NCI-H187 treated with DMSO at 0.1 percent for 48 hours (cell line): ENCODE results near the gene TGFB2.

ENCODE experiments used
- DNase-seq: peaks from one replicate; lab custom pipeline; 2025; lab: John Stamatoyannopoulos, UW

The TGFB2 gene

DNA sequence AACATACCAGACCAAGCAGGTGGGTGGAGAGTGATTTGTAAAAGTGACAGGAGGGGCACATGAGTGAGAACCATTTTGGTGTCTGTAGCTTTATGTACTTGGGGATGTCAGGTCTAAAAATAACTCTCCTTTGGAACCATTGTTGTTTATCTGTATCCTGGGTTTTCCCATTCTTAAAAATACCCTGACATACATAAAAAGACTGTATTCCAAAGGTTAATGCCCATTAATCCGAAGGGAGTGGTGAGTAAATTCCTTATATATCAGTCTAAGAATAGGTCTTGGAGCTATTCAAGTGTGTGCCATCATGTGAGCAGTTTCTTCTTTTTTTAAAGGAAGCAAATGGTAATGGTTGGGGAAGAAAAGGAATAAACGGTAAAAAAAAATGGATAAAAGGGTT is 117.5 kb downstream of the TGFB2 start:
- DNase-seq = no peak

DNA sequence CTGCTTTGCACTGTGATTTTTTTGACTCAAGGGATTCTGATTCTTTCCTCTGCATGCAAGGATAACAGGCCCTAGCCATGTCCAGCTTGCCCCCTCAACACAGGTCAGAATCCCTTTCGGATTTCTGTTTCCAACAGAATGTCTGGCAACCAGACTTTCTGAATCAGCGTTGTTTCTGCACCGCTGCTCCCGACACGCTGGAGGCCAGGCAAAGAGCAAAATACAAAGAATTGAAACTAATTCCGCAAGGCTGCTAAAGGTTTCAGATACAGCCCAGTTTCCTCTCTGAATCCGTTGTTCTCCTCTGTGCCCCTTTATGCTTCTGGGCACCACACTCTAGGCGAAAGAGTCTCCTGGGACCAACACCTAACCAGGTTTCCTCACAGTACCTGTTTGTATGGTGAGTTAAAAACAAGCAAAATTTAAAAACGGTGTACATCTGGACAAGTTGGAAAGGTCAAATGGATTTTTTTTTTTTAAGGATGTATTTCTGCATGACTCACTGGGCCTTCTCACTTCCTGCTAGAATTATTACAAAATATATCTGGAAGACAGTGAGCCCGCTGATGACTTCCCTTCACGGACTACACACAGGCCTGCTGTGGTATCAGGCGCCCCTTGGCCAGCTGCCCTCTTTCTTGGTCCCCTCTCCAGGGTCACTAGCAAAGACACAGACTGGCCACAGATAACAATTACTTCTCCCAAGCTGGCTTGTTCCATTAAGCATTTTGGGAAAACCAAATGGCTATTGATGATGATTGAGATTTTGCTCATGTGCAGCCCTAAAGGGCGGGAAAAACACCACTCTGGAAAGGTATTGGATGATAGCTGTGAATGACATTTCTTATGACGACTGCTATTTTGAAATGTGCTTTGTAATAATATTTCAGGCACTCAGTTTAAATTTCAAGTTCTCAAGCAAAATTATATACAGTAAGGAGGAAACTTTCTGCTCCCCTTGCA is 118.3 kb downstream of the TGFB2 start:
- no peak for DNase-seq

DNA sequence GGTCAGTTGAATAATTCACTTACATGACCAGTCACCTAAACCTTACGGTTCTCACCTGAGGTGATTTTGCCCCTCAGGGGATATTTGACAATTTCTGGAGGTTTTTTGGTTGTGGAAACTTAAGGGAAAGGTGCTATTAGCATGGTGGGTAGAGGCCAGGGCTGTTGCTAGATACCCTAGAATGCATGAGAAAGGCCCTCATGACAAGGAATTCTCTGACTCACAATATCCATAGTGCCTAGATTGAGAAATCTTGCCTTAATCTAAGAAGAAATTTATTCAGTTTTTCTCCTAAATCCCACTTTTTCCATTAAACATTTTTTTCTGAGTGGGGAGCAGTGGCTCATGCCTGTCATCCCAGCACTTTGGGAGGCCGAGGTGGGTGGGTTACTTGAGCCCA is 119.7 kb downstream of the TGFB2 start:
- no peak for DNase-seq

DNA sequence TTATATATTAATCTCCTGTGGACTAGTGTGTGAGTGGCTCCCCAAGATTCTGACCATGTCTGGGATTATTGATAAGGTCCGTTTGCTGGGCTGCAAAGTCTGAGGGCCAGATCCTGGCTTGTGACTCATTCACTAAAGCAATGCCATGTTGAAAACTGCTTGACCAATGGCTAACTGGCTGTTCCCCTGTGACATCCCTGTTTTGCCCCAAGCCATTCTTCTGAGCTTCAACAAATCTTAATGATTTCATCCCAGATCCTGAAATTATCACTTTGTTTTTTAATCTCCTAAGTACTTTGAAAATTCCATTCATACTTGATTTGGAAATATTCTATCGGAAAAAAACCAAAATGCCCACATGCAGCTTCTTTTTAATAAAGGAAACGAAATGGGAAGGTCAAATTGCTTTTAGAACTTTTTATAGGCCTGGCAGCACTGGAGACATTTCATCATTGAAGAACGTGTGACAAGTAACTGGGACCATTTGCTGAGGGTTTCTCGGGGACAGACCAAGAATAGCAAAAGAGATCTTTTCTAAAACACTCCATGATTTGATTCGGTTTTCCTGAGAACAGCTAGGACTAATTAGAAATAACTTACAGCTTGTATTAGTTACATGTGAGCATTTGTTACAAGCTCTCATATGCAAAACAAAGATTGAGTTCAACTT is 121.3 kb downstream of the TGFB2 start:
- DNase-seq = no peak

DNA sequence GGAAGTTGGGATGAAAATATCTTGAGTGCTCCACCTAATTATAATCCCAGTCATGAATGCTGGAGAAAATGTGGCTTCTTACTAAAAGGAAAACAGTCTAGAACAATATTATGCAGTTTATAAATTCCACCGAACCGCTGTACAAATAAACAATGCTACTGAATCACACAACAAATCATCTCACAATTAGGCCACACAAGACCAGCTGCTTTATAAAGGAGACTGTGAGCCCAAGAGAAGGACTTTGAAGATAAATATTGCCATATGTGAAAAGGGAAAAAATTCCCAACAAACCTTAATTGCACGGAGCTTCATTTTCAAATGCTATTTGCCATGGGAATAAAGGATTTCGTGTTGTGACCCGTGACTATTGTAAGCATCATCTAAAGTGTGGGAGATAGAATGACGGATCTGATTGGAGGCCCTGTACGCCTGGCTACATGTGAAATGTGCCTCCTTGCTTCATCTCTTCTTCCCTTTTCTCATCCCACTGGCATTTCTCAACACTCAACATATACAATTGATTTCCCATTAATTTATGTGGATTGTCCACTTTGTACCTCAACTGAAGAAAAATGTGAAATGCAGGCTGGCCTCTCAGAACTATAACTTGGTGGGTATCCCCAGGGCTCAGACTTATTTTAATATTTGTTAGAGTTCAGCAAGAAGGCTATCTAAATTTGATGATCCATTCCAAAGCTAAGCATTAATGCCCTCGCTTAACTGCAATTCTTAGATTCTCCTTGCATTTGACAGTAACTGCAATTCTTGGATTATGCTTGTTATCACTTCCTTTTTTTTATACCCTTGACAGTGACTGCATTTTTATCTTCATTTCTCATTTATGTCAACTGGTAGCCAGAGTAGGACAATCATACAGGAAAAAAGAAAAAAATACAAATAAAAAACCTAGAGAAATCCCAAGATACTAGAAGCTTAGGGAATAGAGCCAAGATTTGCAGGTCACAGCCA is 122.3 kb downstream of the TGFB2 start:
- no peak for DNase-seq

DNA sequence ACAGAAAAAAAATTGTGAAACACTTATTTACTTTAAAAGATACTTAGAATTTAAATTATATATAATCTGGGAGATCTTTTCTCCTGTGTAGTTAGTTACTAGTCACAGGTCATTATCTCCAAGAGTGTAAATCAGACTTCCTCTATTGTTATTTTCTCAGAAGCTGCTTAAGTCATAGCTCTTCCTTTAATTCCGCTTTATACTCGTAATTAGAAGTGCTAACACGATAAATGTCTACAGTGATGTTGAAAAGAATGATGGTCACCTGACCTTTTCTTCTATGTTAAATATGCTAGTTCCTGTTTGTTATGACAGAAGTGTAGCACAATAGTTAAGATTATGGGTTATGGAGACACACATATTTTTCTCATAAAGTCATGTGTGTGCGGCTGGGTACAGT is 123.6 kb downstream of the TGFB2 start:
- DNase-seq = no peak

DNA sequence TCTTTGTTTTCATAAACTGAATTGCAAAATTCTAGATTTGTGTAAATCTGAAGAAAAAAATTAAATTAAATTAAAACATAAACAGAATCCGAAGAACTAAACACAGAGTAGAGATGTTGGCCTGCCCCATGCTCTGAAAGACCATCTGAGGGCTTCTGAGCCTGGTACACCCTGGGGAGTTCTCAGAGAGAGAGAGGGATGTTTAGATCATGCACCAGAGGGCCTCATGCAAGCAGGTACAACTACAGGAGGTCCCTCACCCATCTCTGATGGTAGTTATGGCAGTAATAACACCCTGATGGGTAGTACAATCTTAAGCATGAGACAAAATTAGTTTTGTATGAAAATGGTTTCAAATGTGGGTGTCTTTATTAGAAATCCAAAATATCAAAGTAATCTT is 127.7 kb downstream of the TGFB2 start:
- no peak for DNase-seq

DNA sequence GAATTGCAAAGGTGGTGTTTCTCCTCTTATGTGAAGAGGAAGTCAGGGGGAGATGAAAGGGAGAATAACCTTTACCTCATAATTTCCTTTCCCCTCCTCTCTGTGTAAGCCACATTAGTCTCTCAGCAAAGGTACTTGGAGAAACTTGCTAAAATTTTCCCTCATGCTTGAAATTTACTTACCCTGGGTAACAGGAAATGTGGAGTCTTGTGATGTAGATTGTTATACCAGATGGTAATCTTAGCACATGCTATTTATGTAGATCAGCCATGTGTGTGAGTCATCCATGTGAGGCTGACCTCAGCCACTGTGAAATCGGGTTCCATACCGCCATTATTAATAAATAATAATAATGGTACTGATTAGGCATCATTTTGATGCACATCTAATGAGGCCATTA is 128.4 kb downstream of the TGFB2 start:
- DNase-seq = no peak

DNA sequence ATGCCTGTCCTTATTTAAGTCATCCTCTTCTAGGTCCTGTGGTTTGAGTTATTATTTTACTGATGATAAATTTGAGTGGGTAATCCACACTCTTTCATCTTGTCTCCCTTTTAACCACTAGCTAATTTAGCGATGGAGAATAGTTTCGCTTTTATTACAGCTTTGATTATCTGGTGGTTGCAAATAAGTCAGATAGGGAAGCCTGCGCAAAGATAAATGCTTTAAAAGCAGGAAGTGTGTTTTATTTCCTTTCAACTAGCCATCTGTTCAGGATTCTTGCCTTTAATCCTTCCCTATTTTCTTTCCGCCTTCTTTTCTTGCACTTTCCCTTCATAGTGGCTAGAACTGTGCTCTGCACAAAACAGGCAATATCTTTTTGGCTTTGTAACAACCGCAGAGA is 129.0 kb downstream of the TGFB2 start:
- no peak for DNase-seq

DNA sequence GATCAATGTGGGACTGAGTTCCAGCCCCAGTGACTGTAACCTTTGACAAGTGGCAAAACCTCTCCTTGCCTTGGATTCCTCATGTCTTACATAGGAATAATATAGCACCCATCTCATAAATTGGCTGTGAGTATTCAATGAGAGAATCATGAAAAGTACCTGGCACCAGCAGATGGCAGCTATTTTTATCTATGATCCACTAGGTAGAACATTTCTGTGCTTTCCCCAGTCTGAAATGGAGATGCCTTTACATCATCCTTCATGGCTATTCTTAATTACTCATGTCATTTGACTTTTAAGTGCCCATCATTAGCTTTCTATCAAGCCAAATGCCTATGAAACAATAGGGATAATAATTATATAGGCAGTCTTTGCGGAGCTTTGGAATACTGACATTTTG is 130.1 kb downstream of the TGFB2 start:
- no peak for DNase-seq

DNA sequence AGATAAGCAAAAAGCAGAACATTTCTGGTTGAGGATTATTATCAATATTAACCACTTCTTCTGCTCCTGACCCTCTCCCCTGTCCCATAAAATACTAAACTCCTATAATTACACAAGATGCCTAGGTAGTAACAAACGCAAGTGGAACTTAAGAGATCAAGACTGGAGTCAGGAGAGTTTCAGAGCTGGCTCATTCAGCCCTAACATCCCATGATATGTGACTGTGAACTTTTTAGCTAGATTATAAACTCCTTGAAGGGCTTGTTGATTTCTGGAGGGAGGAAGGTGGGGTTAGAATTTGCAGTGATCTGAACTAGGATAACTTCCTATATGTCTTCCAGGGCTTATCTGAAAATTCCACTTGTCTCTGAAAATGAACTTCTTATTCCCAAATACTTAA is 130.6 kb downstream of the TGFB2 start:
- DNase-seq = no peak

DNA sequence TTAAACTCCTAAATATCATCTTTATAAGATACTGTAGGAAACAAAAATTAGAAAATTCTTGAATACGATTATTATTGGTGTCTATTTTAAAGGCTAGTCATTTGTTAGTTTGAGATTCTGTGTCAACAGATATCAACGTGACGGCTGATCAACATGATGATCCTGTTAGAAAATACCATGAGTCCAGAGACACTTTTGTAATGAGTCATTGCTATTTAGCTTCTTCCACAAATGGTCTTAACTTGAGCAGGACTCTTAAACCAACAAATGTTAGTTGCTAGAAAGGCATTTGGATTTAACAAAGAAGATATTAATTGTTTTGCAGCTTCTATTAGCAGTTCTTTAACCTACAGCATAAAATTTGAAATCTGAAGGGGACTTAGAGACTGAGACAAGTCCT is 131.2 kb downstream of the TGFB2 start:
- DNase-seq = no peak

DNA sequence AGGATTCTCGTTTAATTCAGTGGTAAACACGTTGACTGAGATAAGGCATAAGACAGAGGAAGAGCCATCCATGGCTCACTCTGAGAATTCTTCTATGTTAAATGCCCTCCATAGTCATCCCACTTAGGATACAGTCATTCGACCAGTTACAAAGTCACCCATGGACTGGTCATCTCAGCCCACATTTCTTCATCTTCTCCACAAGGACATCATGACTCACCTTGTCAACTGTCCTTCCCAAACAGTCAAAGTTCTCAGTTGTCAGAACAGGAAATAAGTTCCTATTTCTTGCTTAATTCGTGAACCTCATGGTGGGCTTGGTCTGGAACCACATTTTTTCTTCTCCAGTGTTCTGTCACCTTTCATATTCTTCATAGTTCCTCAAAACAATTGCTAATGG is 133.2 kb downstream of the TGFB2 start:
- DNase-seq = no peak

DNA sequence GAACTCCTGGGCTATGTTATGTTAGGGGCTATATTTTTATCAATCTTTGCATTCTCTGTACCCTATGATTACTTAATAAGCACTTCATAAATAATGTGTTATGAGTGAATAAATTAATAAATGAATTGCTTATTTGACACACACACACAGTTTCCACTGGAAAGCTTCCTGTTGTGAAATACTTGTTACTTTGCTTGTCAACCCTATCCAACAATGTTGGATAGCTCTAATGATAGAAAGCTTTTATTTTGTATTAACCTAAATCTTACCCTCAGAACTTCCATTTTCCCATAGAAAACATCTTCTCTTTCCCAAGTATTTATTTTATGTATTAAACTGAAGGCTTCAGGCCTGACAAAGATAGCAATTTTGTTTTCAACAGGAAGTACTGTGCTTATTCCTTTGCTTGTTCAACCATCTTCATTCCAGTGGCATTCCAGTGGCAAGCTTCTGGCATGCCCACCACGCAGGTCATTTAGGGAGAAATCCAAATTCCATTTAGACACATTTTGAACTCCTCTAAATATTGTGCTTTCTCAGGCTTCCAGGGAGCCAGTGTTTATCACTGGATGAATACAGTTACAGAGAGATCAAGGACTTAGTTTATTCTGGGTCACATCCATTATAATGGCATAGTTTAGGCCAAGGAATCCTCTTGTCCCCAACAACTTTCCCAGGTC is 134.4 kb downstream of the TGFB2 start:
- DNase-seq = no peak

DNA sequence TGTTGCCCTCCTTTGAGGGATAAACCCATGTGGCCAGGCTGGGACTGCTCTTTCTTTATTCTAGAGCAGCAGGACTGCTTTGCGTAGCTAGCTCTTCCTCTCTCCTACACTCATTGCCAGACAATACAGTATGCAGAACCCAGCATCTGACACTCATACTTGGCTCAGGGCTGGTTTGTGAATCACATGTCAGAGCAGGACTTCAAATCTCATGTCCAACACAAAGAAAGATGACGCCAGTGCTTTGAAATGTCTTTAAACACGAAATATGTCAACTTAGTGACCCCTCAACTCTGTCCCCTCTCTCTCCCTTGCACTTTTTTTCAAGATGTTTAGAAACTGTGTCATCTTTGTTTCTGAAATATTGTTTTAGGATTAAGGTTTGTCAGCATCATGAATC is 135.0 kb downstream of the TGFB2 start:
- no peak for DNase-seq

DNA sequence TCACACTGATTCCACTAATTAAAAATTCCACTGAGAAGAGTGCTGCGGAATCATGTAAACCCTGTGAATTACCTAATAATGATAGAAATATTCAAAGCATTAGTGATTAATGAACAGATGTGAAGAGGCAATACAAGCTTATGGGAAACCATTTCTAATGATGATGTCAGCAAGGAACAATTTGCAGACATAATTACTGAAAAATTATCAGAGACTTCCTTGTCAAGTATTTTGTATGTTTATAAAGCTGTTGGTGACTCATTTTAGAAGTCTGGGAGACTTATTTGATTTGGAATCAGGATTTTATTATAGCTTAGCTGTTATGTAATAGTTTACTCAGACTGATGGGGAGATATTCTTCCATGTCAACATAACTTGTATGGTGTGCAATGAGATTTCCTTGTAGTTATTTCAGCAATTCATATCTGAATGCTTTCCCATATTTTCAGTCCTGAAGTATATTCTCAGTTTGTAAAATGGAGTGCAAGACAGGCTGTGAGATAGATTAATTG is 135.5 kb downstream of the TGFB2 start:
- no peak for DNase-seq

DNA sequence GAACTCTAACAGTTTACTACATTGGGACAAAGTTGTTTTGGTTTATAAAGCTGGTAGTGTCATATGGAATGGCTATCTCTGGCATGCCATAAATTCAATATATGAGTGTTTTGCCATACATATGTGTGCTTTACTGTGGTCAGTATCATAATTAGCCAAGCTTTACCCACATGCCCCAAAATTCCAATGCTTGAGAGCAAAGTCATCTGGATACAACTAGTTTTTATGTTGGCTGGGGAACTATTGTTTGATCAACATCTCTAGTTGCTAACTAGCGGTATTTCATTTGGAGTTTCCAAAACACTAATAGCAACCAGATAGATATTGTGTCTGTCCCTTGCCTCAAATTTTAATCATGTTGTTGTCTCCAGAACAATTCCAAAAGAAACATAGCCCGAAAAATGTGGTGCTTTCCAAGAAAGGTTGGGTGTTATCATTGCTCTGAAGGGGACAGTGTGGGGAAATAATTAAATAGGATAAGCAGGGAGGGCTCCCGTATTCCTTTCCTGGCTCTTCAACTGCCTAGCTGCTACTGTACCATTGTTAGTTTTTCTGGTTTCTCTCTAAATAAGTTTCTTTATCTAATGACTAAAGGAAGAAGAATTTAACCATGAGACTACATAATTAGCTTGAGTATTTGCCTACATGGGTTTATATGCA is 136.1 kb downstream of the TGFB2 start:
- no peak for DNase-seq

DNA sequence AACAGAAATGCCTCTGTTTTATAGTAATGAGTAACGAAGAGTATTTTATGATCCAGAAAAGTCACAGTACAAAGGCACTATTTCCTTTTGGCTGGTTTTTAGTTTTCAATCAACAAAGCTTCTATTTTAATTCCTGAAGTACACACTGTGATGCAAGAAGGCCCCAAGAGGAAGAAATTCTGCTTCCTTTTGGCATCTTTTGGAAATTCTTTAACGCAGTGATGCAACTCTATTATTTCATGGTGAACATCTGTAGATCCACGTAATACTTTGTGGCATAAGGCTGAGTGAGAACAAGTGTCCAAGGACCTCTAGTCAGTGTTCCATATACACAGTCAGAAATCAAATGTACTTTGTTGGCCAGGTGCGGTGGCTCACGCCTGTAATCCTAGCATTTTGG is 137.5 kb downstream of the TGFB2 start:
- no peak for DNase-seq

DNA sequence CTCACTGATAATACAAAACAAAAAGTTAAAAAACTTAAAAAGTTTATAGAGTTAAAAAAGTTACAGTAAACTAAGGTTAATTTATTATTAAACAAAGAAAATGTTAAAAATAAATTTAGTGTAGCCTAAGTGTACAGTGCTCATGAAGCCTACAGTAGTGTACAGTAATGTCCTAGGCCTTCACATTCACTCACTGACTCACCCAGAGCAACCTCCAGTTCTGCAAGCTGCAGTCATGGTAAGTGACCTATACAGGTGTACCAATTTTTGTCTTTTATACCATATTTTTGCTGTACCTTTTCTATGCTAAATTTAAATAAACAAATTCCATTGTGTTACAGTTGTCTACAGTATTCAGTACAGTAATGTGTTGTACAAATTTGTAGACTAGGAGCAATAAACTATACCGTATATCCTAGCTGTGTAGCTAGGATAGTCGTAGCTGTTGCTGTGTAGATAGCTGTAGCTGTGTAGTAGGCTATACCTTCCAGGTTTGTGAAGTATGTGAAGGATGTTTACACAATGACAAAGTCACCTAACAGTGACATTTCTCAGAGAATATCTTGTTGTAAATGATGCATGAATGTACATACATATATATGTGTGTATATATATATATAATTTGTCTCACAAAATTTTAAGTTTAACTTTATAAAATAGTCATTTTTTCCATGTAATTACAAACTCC is 140.2 kb downstream of the TGFB2 start:
- no peak for DNase-seq

DNA sequence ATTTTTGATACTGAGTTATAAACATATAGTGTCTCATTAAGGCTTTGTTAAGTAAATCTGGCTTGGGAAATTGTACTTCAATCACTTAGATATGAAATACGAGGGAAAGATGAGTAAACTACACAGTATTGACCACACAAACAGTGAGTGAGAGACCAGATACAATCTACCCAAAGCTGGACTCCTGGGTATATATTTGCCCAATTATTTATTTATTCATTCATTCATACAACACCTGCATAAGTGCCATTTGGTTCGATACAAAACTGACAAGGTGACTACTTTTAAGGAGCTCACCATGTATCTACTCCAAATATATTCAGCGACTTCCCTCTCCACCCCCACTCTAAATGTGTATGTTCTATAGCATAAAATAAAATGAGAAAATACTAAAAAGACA is 143.4 kb downstream of the TGFB2 start:
- DNase-seq = no peak
